Inflammatory macrophage treated with lipopolysaccharide for 4 hours (primary cell): Measurements from ENCODE around the gene POLE.
"Not testable (repeated sequence)": the region's sequence is repeated elsewhere in the genome, so short reads cannot be mapped to it uniquely, and the experiment has no call there.

Experiments used
- DNase-seq: peaks from one replicate; pipeline ENCODE4 v3.0.0-alpha.2; 2020

The POLE gene

GRCh38 chr12:132610866-132611602 is 76.1 kb downstream of the POLE start:
- no peak for DNase-seq

GRCh38 chr12:132610051-132610759 is 76.9 kb downstream of the POLE start, which contains the start of gene LRCOL1:
LRCOL1 (minus strand) TSS chr12:132610582; CDS start chr12:132606251, 4,331 bp downstream.
- peak; percentile 72 for DNase-seq

GRCh38 chr12:132608231-132609171 is 78.6 kb downstream of the POLE start:
- no peak for DNase-seq

GRCh38 chr12:132606927-132607326 is 80.2 kb downstream of the POLE start:
- DNase-seq, result no peak

- no peak for DNase-seq
Measured at GRCh38 chr12:132606466-132606865, 80.7 kb downstream of the POLE start.

- no peak for DNase-seq
Measured at GRCh38 chr12:132605892-132606291, 81.2 kb downstream of the POLE start.

GRCh38 chr12:132604668-132605441 is 82.3 kb downstream of the POLE start:
- DNase-seq, result no peak

- no peak for DNase-seq
Measured at GRCh38 chr12:132604151-132604618, 83.0 kb downstream of the POLE start.

- no peak for DNase-seq
Measured at GRCh38 chr12:132603240-132604150, 83.6 kb downstream of the POLE start.

- no peak for DNase-seq
Measured at GRCh38 chr12:132602572-132603239, 84.4 kb downstream of the POLE start.

GRCh38 chr12:132601171-132601883 is 85.8 kb downstream of the POLE start:
- DNase-seq, result no peak

- peak; percentile 63 for DNase-seq
Measured at GRCh38 chr12:132600048-132601032, 86.8 kb downstream of the POLE start.

- not testable (repeated sequence) for DNase-seq
Measured at GRCh38 chr12:132599502-132599901, 87.6 kb downstream of the POLE start.

GRCh38 chr12:132597333-132598316 is 89.5 kb downstream of the POLE start:
- no peak for DNase-seq

GRCh38 chr12:132596016-132596415 is 91.1 kb downstream of the POLE start:
- DNase-seq, result no peak

- DNase-seq, result no peak
Measured at GRCh38 chr12:132595183-132595582, 92.0 kb downstream of the POLE start.

GRCh38 chr12:132593938-132594358 is 93.2 kb downstream of the POLE start:
- DNase-seq, result peak; percentile 59
